IPS DF 19.7 (cell line): ENCODE results near the gene GET4.
"Not testable (repeated sequence)": the region's sequence is repeated elsewhere in the genome, so short reads cannot be mapped to it uniquely, and the experiment has no call there.

Experiments used
- DNase-seq: peaks from one replicate; pipeline ENCODE4 v3.0.0-alpha.2; 2013; ENCODE audit warnings: low read depth, low spot score

Gene GET4

GRCh38 chr7:914521-915194 lies 38.3 kb downstream of the GET4 start:
- no peak for DNase-seq

GRCh38 chr7:915291-916218 lies 39.2 kb downstream of the GET4 start:
- DNase-seq = no peak

- no peak for DNase-seq
Measured at GRCh38 chr7:916291-916941, 40.1 kb downstream of the GET4 start.

- DNase-seq = no peak
Measured at GRCh38 chr7:917255-918117, 41.1 kb downstream of the GET4 start.

- DNase-seq = no peak
Measured at GRCh38 chr7:918118-918425, 41.7 kb downstream of the GET4 start.

GRCh38 chr7:918441-919113 lies 42.2 kb downstream of the GET4 start:
- no peak for DNase-seq

- DNase-seq = no peak
Measured at GRCh38 chr7:919114-919442, 42.7 kb downstream of the GET4 start.

- DNase-seq = no peak
Measured at GRCh38 chr7:919924-920341, 43.6 kb downstream of the GET4 start.

- DNase-seq = no peak
Measured at GRCh38 chr7:920351-921070, 44.2 kb downstream of the GET4 start.

- DNase-seq = no peak
Measured at GRCh38 chr7:921071-921461, 44.7 kb downstream of the GET4 start.

GRCh38 chr7:921581-922333 lies 45.4 kb downstream of the GET4 start:
- no peak for DNase-seq

GRCh38 chr7:922334-923107 lies 46.2 kb downstream of the GET4 start:
- no peak for DNase-seq

- no peak for DNase-seq
Measured at GRCh38 chr7:923108-924041, 47.0 kb downstream of the GET4 start.

- DNase-seq = not testable (repeated sequence)
Measured at GRCh38 chr7:924042-924441, 47.7 kb downstream of the GET4 start.

- DNase-seq = no peak
Measured at GRCh38 chr7:924541-925231, 48.3 kb downstream of the GET4 start.

GRCh38 chr7:925601-926000 lies 49.2 kb downstream of the GET4 start:
- DNase-seq = no peak
